Suprapubic skin (tissue), 4 donors: Measurements from ENCODE around the gene SMIM5. TPM values are rescaled to one million over a fixed set of nuclear protein-coding genes. Genes with fewer than 3 reads are reported as not detected.

Experiments
- DNase-seq, 2 donors: peaks; one replicate each; pipeline ENCODE4 v3.0.0-alpha.2; 2019; ENCODE audit warnings: low spot score in 2 of 2
- H3K27ac ChIP-seq: fragments of 200-600 bp; sonication (generic); one replicate; pipeline ENCODE4 v1.5.1; 2019
- H3K27me3 ChIP-seq: fragments of 200-600 bp; sonication (generic); one replicate; pipeline ENCODE4 v1.5.1; 2019
- H3K36me3 ChIP-seq: fragments of 200-600 bp; sonication (generic); one replicate; pipeline ENCODE4 v1.5.1; 2019
- H3K4me1 ChIP-seq: fragments of 200-600 bp; sonication (generic); one replicate; pipeline ENCODE4 v1.5.1; 2019
- H3K4me3 ChIP-seq: fragments of 200-600 bp; sonication (generic); one replicate; pipeline ENCODE4 v1.5.1; 2019; ENCODE audit warnings: mild to moderate bottlenecking
- H3K9me3 ChIP-seq: fragments of 200-600 bp; sonication (generic); one replicate; pipeline ENCODE4 v1.5.1; 2019
- EP300 ChIP-seq: sonication (generic); formaldehyde crosslinking; IDR thresholded peaks from one replicate; pipeline ENCODE4 v1.6.1; 2017; ENCODE audit warnings: antibody characterized with exemption
- POLR2A ChIP-seq, 2 donors: fragments of 450-650 bp; IDR thresholded peaks; one replicate each; pipeline ENCODE4 v1.6.1; 2017; ENCODE audit warnings: antibody characterized with exemption in 2 of 2, mild to moderate bottlenecking in 2 of 2, moderate library complexity in 2 of 2
- POLR2AphosphoS5 ChIP-seq, 3 donors: sonication (generic); formaldehyde crosslinking; IDR thresholded peaks; one replicate each; pipeline ENCODE4 v1.6.1; 2017; ENCODE audit warnings: antibody characterized with exemption in 3 of 3
- WGBS: methylation state at CpG from one replicate; pipeline ENCODE4 v1.1.5; 2018; 5-methylcytosine and 5-hydroxymethylcytosine counted together
- total RNA-seq, 4 donors: library from RNA; depleted of rRNA; stranded (reverse); fragments of >200 nt; gene quantifications; one replicate each; pipeline ENCODE4 v1.1.0, GENCODE V29; 2016
- TF ChIP-seq, protein P1 (sequence below), 2 donors: fragments of 200-600 bp in 1 of 2; fragments of 450-650 bp in 1 of 2; sonication (generic) in 1 of 2; IDR thresholded peaks; one replicate each; pipeline ENCODE4 v1.5.1; 2016 to 2019; ENCODE audit warnings: antibody characterized with exemption in 2 of 2, mild to moderate bottlenecking in 1 of 2, moderate library complexity in 1 of 2

The SMIM5 gene
- total RNA-seq, 4 donors from 2014 or later: 1.7 to 11.8 (median 8.6) TPM

- Histone ChIP-seq H3K27me3 (no peaks in the 10 kb centered on the region), H3K27ac (peak overlapping the region; percentile 81), H3K4me3 (peak overlapping the region; percentile 60), H3K36me3 (no peaks in the 10 kb centered on the region), H3K9me3 (no peaks in the 10 kb centered on the region), H3K4me1 (peaks cover 29% of the 10 kb centered on the region)
- TF ChIP-seq POLR2AphosphoS5 (IDR thresholded peaks at IDR 0.05) (no peak), POLR2A (IDR thresholded peaks at IDR 0.05) (peak in 1 of 2 donors; percentile 62), EP300 (no peak)
- TF ChIP-seq, protein P1, sequence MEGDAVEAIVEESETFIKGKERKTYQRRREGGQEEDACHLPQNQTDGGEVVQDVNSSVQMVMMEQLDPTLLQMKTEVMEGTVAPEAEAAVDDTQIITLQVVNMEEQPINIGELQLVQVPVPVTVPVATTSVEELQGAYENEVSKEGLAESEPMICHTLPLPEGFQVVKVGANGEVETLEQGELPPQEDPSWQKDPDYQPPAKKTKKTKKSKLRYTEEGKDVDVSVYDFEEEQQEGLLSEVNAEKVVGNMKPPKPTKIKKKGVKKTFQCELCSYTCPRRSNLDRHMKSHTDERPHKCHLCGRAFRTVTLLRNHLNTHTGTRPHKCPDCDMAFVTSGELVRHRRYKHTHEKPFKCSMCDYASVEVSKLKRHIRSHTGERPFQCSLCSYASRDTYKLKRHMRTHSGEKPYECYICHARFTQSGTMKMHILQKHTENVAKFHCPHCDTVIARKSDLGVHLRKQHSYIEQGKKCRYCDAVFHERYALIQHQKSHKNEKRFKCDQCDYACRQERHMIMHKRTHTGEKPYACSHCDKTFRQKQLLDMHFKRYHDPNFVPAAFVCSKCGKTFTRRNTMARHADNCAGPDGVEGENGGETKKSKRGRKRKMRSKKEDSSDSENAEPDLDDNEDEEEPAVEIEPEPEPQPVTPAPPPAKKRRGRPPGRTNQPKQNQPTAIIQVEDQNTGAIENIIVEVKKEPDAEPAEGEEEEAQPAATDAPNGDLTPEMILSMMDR (IDR thresholded peaks at IDR 0.05): peak; percentile 81 to 98
- WGBS: 2% methylated on average over 50 of the region's 100 CpGs
- DNase-seq: peak; percentile 94 to 98
Measured at GRCh38 chr17:75589012-75589918, 44.0 kb upstream of the SMIM5 start.

- Histone ChIP-seq H3K9me3 (no peaks in the 10 kb centered on the region), H3K27ac (no peak overlapping the region), H3K27me3 (no peaks in the 10 kb centered on the region), H3K4me3 (peak overlapping the region; percentile 60), H3K36me3 (no peaks in the 10 kb centered on the region), H3K4me1 (peaks cover 29% of the 10 kb centered on the region)
- WGBS: 0% methylated on average over 1 of the region's 29 CpGs
- TF ChIP-seq EP300: no peak
- TF ChIP-seq, protein P1 (IDR thresholded peaks at IDR 0.05): no peak
- no peak for TF ChIP-seq POLR2AphosphoS5 (IDR thresholded peaks at IDR 0.05)
- no peak for TF ChIP-seq POLR2A (IDR thresholded peaks at IDR 0.05)
- DNase-seq: peak in 1 of 2 donors; percentile 74
Measured at GRCh38 chr17:75589919-75590303, 43.3 kb upstream of the SMIM5 start.

GRCh38 chr17:75590314-75590761 is 42.9 kb upstream of the SMIM5 start:
- H3K9me3 ChIP-seq: no peaks in the 10 kb centered on the region
- H3K4me1 ChIP-seq: peaks cover 29% of the 10 kb centered on the region
- no peak overlapping the region for H3K27ac ChIP-seq
- no peaks in the 10 kb centered on the region for H3K36me3 ChIP-seq
- peak in 1 of 2 donors; percentile 56 for DNase-seq
- peak overlapping the region; percentile 60 for H3K4me3 ChIP-seq
- H3K27me3 ChIP-seq: no peaks in the 10 kb centered on the region
- TF ChIP-seq, protein P1 (IDR thresholded peaks at IDR 0.05): no peak
- TF ChIP-seq POLR2A (IDR thresholded peaks at IDR 0.05) (no peak), EP300 (no peak), POLR2AphosphoS5 (IDR thresholded peaks at IDR 0.05) (no peak)
- WGBS: 61% methylated on average over 7 of the region's 8 CpGs

DNA sequence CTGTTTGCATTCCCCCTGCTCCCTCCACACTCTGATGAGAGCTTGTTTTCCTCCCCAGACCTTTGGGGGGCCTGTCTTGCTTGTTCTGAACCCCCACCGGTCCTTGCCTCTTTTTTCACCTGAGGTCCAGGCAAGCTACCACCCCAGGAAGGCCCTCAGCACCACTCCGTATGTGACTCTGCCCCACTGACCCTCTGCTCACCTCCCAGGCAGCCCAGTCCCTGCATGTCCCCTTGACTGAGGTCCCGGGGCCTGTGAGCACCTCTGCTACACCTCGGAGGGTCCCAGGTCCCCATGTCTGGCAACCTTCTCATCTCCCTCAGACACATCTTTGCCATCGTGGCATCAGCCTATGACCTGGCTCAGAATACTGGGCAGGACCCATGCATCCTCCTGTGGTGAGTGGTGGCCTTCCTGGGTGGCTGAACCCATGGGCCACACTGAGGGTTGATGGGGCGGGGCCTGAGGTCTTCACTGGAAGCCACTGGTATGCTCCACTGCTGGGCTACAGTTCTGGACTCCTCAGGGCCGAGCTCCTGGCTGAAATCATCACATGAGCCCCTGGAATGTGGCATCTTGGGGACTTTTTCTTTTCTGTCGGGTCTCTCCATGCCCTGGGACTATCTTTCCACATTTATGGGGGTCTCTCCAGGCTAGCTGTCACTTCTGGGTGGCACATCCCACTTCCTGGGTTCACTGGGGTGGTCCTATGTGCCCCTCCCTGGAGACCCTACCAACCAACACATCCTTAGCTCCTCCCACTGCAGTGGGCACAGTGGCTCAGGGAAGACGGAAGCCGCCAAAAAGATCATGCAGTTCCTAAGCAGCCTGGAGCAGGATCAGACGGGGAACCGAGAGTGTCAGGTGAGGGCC is 42.1 kb upstream of the SMIM5 start:
- Histone ChIP-seq H3K4me1 (peaks cover 29% of the 10 kb centered on the region), H3K27me3 (no peaks in the 10 kb centered on the region), H3K36me3 (no peaks in the 10 kb centered on the region), H3K9me3 (no peaks in the 10 kb centered on the region), H3K27ac (no peak overlapping the region), H3K4me3 (no peak overlapping the region)
- DNase-seq: no peak
- no peak for TF ChIP-seq POLR2A (IDR thresholded peaks at IDR 0.05)
- TF ChIP-seq EP300: no peak
- no peak for TF ChIP-seq POLR2AphosphoS5 (IDR thresholded peaks at IDR 0.05)
- TF ChIP-seq, protein P1 (IDR thresholded peaks at IDR 0.05): no peak
- 82% methylated on average over 8 of the region's 12 CpGs for WGBS
